GM18873 (cell line): ENCODE measurements around the gene PRR20A.
"Not testable (repeated sequence)": the region's sequence is repeated elsewhere in the genome, so short reads cannot be mapped to it uniquely, and the experiment has no call there.

Experiments
- ATAC-seq: cut with Tn5 transposase; IDR thresholded peaks from one replicate; pipeline ENCODE4 v1.9.1; 2021; ENCODE audit warnings: mild to moderate bottlenecking, moderate library complexity, moderate number of reproducible peaks; ENCODE audit not compliant: unreplicated experiment, low FRiP score

PRR20A gene

DNA sequence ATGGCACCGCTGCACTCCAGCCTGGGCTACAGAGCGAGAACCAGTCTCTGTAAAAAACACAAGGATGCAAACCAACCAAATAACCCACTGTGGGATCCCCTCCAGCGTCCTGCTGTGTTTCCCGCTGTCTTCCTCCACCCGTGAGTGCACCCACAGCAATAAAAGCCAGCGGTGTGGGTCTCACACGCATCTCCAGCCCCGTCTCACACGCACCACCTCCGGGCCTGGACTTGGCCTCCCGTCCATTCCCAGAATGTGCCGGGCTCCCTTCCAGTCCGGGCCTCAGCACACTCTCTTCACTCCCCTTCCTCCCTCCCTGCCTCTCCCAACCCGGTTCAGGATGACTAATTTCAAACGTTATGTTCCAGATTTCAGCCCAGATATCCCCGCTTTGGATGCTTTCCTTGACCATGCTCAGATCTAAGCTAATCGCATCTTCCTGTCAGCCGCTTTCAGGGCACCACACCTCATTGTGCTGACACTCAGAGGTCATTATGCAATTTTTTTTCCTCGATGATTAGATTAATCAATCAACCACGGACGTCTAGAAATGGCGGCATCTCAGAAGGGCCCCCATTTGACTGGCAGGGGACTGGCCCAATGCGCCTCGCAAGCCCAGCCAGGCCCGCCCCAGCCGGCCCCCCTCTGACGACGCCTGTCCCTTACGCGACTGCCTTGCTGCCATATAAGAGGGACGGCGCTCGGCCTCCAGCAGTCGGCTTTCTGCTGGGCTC, at the start of gene PRR20A:
PRR20A (plus strand) TSS at position 684 of the 734 bp plus-strand sequence. CDS start 387 bp downstream, outside the sequence.
- not testable (repeated sequence) for ATAC-seq

DNA sequence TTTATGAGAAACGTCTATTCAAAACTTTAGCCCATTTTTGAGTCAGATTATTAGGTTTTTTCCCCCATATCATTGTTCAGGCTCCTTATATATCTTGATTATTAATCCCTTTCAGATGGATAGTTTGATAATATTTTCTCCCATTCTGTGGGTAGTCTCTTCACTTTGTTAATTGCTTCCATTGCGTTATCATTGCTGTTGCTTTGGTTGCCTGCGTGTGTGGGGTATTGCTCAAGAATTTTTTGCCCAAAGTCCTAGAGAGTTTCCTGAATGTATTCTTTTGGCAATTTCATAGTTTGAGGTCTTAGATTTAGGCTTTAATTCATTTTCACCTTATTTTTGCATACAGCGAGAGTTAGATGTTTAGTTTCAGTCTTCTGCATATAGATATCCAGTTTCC, 25.8 kb upstream of the PRR20A start:
- ATAC-seq: no peak

DNA sequence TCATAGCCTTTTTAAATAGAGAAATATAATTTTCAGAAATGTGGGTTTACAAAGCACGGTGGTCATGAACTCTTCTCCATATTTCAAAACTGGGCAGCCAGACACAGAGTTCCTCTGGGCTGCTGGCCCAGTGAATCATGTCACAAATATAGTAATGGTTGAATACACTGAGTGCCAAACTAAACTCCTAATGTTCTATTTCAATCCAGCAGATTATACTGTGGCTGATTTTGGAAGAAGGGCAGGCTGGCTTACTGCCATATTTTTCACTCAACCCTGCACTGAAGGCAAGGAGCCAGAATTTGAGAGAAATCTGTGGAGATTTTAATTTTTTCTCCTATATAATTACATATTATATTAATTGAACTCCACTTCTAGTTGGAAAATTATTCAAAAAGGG, 17.0 kb upstream of the PRR20A start:
- no peak for ATAC-seq

DNA sequence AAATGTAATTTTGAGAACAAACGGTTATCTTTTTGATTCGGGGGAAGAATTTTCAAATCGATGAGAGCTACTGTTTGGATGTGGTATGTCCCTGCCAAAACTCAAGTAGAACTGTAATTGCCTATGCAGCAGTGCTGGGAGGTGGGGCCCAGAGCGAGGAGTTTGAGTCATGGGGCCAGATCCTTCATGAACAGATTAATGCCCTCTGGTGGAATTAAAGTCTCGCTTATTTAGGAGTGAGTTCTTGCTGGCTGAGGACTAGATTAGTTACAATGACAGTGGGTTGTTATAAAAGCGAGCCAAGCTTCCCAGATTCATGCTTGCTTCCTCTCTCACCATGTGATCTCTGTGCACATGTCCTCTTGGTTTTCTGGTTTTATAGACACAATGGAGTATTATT, 11.8 kb upstream of the PRR20A start:
- no peak for ATAC-seq

DNA sequence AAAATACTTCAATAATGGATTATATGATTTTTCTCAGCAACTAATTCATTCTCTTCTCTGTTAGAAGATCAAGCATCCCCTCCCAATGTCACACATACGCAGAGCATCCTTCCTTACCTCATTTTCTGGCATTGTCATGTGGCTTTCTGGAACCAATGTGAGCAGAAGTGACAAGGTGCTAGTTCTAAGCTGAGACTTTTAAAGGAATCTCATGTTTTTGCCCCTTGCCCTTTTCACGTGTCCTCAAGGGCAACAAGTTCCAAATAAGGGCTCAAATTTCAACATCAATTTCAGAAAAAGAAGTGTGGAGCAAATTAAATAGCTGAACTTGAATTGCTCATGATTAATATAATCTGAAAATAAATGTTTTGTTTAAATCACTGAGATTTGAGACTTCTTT, 4.6 kb upstream of the PRR20A start:
- ATAC-seq: no peak

DNA sequence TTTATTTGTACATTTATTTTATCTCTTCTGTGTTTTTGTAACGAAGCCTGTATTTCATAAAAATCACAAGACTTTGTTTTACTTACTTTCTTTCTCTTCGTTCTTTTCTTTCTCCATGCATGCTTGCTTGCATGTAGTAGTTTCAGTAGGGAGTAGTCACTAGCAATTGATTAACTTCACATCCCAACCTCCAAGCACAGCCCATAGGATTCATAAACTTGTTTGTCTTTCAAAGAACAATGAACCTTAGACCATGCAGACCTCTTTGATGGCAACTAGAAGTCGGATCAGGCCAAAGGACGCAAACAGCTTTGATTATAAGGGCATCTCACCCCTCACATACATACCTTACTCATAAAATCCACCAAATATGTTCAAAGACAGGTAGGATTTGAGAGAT, 3.1 kb upstream of the PRR20A start:
- no peak for ATAC-seq

DNA sequence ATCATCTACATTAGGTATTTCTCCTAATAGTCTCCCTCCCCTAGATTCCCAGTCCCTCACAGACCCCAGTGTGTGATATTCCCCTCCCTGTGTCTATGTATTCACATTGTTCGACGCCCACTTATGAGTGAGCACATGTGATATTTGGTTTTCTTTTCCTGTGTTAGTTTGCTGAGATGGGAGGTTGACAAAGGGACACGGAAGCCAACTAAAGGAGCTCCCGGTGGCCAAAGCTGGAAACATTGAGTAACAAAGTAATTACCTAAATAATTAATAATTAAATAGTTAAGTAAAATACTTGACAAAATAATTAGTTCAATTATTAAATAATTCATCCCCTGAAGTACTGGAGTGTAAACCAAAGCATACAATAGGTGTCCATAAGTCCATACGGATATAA, 1.7 kb upstream of the PRR20A start:
- ATAC-seq: no peak

DNA sequence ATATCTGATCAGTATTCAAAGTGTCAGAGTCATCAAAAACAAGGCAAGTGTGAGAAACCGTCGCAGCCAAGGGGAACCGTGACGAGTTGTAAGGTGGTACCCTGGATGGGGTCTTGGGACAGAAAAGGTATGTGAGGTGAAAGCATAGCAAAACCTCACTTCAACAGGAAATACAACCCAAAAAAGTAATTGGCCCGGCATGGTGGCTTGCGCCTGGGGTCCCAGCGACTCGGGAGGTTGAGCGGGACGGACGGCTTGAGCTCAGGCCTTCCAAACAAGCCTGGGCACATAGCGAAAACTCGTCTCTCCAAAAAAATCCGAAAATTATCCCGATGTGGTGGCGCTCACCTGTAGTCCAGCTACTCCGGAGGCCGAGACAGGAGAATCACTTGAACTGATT, 937 bp upstream of the PRR20A start:
- not testable (repeated sequence) for ATAC-seq

DNA sequence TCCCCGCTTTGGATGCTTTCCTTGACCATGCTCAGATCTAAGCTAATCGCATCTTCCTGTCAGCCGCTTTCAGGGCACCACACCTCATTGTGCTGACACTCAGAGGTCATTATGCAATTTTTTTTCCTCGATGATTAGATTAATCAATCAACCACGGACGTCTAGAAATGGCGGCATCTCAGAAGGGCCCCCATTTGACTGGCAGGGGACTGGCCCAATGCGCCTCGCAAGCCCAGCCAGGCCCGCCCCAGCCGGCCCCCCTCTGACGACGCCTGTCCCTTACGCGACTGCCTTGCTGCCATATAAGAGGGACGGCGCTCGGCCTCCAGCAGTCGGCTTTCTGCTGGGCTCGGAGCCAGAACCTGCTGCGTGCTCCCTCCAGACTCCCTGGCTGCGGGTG, 6.5 kb downstream of the PRR20A start, which contains the start of gene PRR20B:
PRR20B (plus strand) TSS at position 301 of the 400 bp plus-strand sequence. CDS start 387 bp downstream, outside the sequence.
- ATAC-seq: not testable (repeated sequence)

DNA sequence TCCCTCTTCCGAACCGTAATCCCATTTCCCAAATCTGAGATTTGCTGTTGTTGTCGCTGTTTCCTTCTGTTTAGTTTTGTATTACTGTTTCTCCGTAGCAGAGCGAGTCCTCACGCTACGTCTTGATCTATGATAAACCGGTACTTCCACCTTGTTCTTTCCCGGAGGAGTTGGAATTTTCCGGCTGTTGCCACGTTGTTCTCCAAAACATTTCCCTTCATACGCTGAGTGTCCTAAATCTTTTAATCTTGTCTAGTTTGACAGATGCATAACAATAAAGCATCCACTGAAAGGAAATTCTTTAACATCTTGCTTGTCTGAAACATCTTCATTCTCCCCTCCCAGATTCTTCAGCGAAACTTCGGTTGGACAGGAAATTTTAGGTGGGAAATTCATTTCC, 7.4 kb downstream of the PRR20A start:
- ATAC-seq: not testable (repeated sequence)

DNA sequence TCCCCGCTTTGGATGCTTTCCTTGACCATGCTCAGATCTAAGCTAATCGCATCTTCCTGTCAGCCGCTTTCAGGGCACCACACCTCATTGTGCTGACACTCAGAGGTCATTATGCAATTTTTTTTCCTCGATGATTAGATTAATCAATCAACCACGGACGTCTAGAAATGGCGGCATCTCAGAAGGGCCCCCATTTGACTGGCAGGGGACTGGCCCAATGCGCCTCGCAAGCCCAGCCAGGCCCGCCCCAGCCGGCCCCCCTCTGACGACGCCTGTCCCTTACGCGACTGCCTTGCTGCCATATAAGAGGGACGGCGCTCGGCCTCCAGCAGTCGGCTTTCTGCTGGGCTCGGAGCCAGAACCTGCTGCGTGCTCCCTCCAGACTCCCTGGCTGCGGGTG, 13.0 kb downstream of the PRR20A start, which contains the start of gene PRR20C:
PRR20C (plus strand) TSS at position 301 of the 400 bp plus-strand sequence. CDS start 387 bp downstream, outside the sequence.
- not testable (repeated sequence) for ATAC-seq

DNA sequence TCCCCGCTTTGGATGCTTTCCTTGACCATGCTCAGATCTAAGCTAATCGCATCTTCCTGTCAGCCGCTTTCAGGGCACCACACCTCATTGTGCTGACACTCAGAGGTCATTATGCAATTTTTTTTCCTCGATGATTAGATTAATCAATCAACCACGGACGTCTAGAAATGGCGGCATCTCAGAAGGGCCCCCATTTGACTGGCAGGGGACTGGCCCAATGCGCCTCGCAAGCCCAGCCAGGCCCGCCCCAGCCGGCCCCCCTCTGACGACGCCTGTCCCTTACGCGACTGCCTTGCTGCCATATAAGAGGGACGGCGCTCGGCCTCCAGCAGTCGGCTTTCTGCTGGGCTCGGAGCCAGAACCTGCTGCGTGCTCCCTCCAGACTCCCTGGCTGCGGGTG, 19.6 kb downstream of the PRR20A start, which contains the start of gene PRR20D:
PRR20D (plus strand) TSS at position 301 of the 400 bp plus-strand sequence. CDS start 387 bp downstream, outside the sequence.
- not testable (repeated sequence) for ATAC-seq

DNA sequence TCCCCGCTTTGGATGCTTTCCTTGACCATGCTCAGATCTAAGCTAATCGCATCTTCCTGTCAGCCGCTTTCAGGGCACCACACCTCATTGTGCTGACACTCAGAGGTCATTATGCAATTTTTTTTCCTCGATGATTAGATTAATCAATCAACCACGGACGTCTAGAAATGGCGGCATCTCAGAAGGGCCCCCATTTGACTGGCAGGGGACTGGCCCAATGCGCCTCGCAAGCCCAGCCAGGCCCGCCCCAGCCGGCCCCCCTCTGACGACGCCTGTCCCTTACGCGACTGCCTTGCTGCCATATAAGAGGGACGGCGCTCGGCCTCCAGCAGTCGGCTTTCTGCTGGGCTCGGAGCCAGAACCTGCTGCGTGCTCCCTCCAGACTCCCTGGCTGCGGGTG, 26.2 kb downstream of the PRR20A start, which contains the start of gene PRR20E:
PRR20E (plus strand) TSS at position 301 of the 400 bp plus-strand sequence. CDS start 387 bp downstream, outside the sequence.
- not testable (repeated sequence) for ATAC-seq

DNA sequence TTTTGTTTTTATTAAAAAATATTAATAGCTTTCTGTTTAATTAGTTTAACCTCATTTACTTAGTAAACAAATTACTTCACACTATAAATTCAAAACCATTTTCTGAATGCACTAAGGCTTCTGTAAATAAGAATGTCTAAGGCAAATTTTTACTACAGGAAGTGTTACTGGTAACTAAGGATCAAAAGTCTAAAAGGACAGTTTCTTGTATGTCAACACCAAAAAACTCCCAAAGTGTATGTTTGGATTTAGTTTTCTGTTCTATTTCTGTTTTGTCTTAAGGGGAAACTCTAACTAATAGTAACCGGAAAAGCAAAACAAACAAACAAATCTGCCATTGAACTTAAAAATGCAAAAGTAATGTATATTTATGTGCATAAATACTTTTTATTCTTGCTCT, 50.9 kb downstream of the PRR20A start:
- no peak for ATAC-seq
